H1 (cell line): Measurements from ENCODE around the gene YPEL5. TPM values are rescaled to one million over a fixed set of nuclear protein-coding genes. Genes with fewer than 3 reads are reported as not detected.

Experiments used
- polyA plus RNA-seq, 7 experiments: library from polyadenylated mRNA; depleted of rRNA in 3 of 7; stranded (reverse) in 5 of 7; unstranded in 2 of 7; fragments of >200 nt in 5 of 7; fragments of 200-250 nt in 2 of 7; gene quantifications; 1 replicate in 5 of 7; 2 replicates in 1 of 7; 4 replicates in 1 of 7; pipeline versions ENCODE4 v1.2.1 to v1.2.3, GENCODE V29; 2011 to 2013; ENCODE audit warnings: missing spikeins in 2 of 7, mixed read lengths in 2 of 7
- small RNA-seq: library from polyadenylated mRNA; stranded (forward); fragments of <200 nt; extraction: miRNeasy Mini kit (QIAGEN cat#:217004); gene quantifications from one replicate; pipeline ENCODE3, GENCODE V24; 2013; ENCODE audit not compliant: insufficient read depth
- total RNA-seq: library from RNA; stranded (reverse); fragmentation: NEBNext Ultra II Directional; extraction: Animal tissue kit (Norgen Biotek cat#: 25700); gene quantifications from 2 replicates; pipeline ENCODE4 v1.2.1, GENCODE V29; 2021

YPEL5 gene
- total and polyA plus RNA-seq, 2 of the 8 experiments (the other 6 are each of a cell fraction or from before 2014, with no cell fraction given): 18.5 to 28.0 TPM

Small RNAs within 50 kb of the gene (small RNA-seq; reads per million reads assigned to genes)
- not detected for gene SNORA10B

Other genes with a start within 250 kb of the YPEL5 start
- gene ALK, start 225.4 kb upstream of the YPEL5 start, total RNA-seq: 0.09 and 0.10 TPM in 2 replicates
- gene ALK, start 225.4 kb upstream of the YPEL5 start, polyA plus RNA-seq (2011; rRNA removed): 0.02 and 0.08 TPM in 2 replicates
- 24.6 and 25.7 TPM in 2 replicates for gene LBH, start 84.5 kb downstream of the YPEL5 start, total RNA-seq
- 31.4 and 34.5 TPM in 2 replicates for gene LBH, start 84.5 kb downstream of the YPEL5 start, polyA plus RNA-seq (2011; rRNA removed)